ENCODE results near the gene FNDC8. TPM values are rescaled to one million over a fixed set of nuclear protein-coding genes. Genes with fewer than 3 reads are reported as not detected.
"Not testable (repeated sequence)": the region's sequence is repeated elsewhere in the genome, so short reads cannot be mapped to it uniquely, and the experiment has no call there.

FNDC8 gene
- polyA plus RNA-seq, 1 donor = 0.11 TPM

GRCh38 chr17:35169835-35170363 is 48.5 kb downstream of the FNDC8 start:
- DNase-seq (ENCODE audit: low read depth) = no peak

GRCh38 chr17:35170968-35171771 is 49.8 kb downstream of the FNDC8 start:
- no peak for DNase-seq (ENCODE audit: low read depth)

GRCh38 chr17:35171834-35172233 is 50.4 kb downstream of the FNDC8 start:
- DNase-seq (ENCODE audit: low read depth) = no peak

GRCh38 chr17:35172321-35172720 is 50.9 kb downstream of the FNDC8 start:
- not testable (repeated sequence) for DNase-seq (ENCODE audit: low read depth)

GRCh38 chr17:35174835-35175334 is 53.5 kb downstream of the FNDC8 start:
- no peak for DNase-seq (ENCODE audit: low read depth)

GRCh38 chr17:35175638-35176415 is 54.4 kb downstream of the FNDC8 start:
- no peak for DNase-seq (ENCODE audit: low read depth)

- no peak for DNase-seq (ENCODE audit: low read depth)
Measured at GRCh38 chr17:35176897-35177296, 55.5 kb downstream of the FNDC8 start.

GRCh38 chr17:35179379-35179778 is 58.0 kb downstream of the FNDC8 start:
- not testable (repeated sequence) for DNase-seq (ENCODE audit: low read depth)

Other genes starting within 250 kb of the FNDC8 start
- 2.5 TPM for gene CCT6B, start 160.2 kb upstream of the FNDC8 start, polyA plus RNA-seq (ENCODE audit: insufficient read length)
- 9.3 TPM for gene ZNF830, start 160.1 kb upstream of the FNDC8 start, polyA plus RNA-seq (ENCODE audit: insufficient read length)
- gene LIG3, start 141.1 kb upstream of the FNDC8 start, polyA plus RNA-seq (ENCODE audit: insufficient read length) = 20.8 TPM
- gene RFFL, start 57.9 kb upstream of the FNDC8 start, polyA plus RNA-seq (ENCODE audit: insufficient read length) = 7.9 TPM
- gene RAD51D, start 1.8 kb upstream of the FNDC8 start, polyA plus RNA-seq (ENCODE audit: insufficient read length) = 6.4 TPM
- 15.3 TPM for gene NLE1, start 20.7 kb downstream of the FNDC8 start, polyA plus RNA-seq (ENCODE audit: insufficient read length)
- 226 TPM for gene UNC45B, start 26.2 kb downstream of the FNDC8 start, polyA plus RNA-seq (ENCODE audit: insufficient read length)
- gene SLC35G3, start 72.8 kb downstream of the FNDC8 start, polyA plus RNA-seq (ENCODE audit: insufficient read length) = 0.59 TPM
- 4.5 TPM for gene SLFN5, start 121.5 kb downstream of the FNDC8 start, polyA plus RNA-seq (ENCODE audit: insufficient read length)

All from forelimb muscle (tissue), 1 donor.